RWPE2 (cell line): ENCODE results near the gene CYFIP1.
A peak's percentile ranks its signal among the peaks of the same experiment; 100 is the strongest.

Experiments used
- ATAC-seq: fragments of 200-7000 bp; cut with Tn5 transposase; 3 replicates; pipeline ENCODE4 v1.9.1; 2021; ENCODE audit warnings: low read depth
- DNase-seq: peaks from one replicate; pipeline ENCODE4 v3.0.0-alpha.2; 2020; ENCODE audit warnings: low spot score
- H3K27ac ChIP-seq: fragments of 450-650 bp; 2 replicates; pipeline ENCODE4 v1.5.1; 2017; ENCODE audit warnings: mild to moderate bottlenecking; ENCODE audit not compliant: poor library complexity, severe bottlenecking
- H3K27me3 ChIP-seq: fragments of 250-450 bp; sonication (Bioruptor Pico); 2 replicates; pipeline ENCODE4 v1.5.1; 2021; ENCODE audit warnings: mild to moderate bottlenecking, moderate library complexity; ENCODE audit not compliant: insufficient read depth, poor library complexity, severe bottlenecking
- H3K36me3 ChIP-seq: fragments of 250-450 bp; sonication (Bioruptor Pico); 2 replicates; pipeline ENCODE4 v1.5.1; 2020; ENCODE audit warnings: low read depth, mild to moderate bottlenecking, moderate library complexity
- H3K4me1 ChIP-seq: fragments of 250-450 bp; sonication (Bioruptor Pico); 2 replicates; pipeline ENCODE4 v1.5.1; 2021; ENCODE audit warnings: mild to moderate bottlenecking, moderate library complexity; ENCODE audit not compliant: insufficient read depth, poor library complexity, severe bottlenecking
- H3K4me3 ChIP-seq: fragments of 250-450 bp; sonication (Bioruptor Pico); 2 replicates; pipeline ENCODE4 v1.5.1; 2021; ENCODE audit warnings: mild to moderate bottlenecking, moderate library complexity; ENCODE audit not compliant: severe bottlenecking
- H3K9me3 ChIP-seq: fragments of 250-450 bp; sonication (Bioruptor Pico); 2 replicates; pipeline ENCODE4 v1.5.1; 2021; ENCODE audit warnings: mild to moderate bottlenecking, moderate library complexity; ENCODE audit not compliant: severe bottlenecking
- CTCF ChIP-seq: fragments of 450-650 bp; IDR thresholded peaks from one replicate; pipeline ENCODE4 v1.5.1; 2017; ENCODE audit warnings: mild to moderate bottlenecking, moderate library complexity; ENCODE audit not compliant: poor library complexity, severe bottlenecking

The CYFIP1 gene

GRCh38 chr15:22949074-22949547 is 31.1 kb downstream of the CYFIP1 start:
- Histone ChIP-seq H3K9me3 (no peaks in the 10 kb centered on the region), H3K27me3 (no peaks in the 10 kb centered on the region), H3K4me1 (peaks cover 39% of the 10 kb centered on the region), H3K4me3 (no peak overlapping the region), H3K27ac (no peak overlapping the region), H3K36me3 (peaks cover 5% of the 10 kb centered on the region)
- ATAC-seq (peak; percentile 46), DNase-seq (peak; percentile 73)
- no peak for TF ChIP-seq CTCF

GRCh38 chr15:22948056-22948455 is 32.1 kb downstream of the CYFIP1 start:
- ATAC-seq (no peak), DNase-seq (peak; percentile 52)
- Histone ChIP-seq H3K27ac (no peak overlapping the region), H3K36me3 (peaks cover 16% of the 10 kb centered on the region), H3K4me3 (no peak overlapping the region), H3K9me3 (no peaks in the 10 kb centered on the region), H3K4me1 (peaks cover 39% of the 10 kb centered on the region), H3K27me3 (no peaks in the 10 kb centered on the region)
- TF ChIP-seq CTCF, result no peak

GRCh38 chr15:22947101-22948000 is 32.8 kb downstream of the CYFIP1 start:
- Histone ChIP-seq H3K27me3 (no peaks in the 10 kb centered on the region), H3K36me3 (peaks cover 23% of the 10 kb centered on the region), H3K4me3 (no peak overlapping the region), H3K27ac (no peak overlapping the region), H3K4me1 (peaks cover 34% of the 10 kb centered on the region), H3K9me3 (no peaks in the 10 kb centered on the region)
- no peak for ATAC-seq
- TF ChIP-seq CTCF, result no peak
- peak; percentile 74 for DNase-seq

- no peak overlapping the region for H3K27ac ChIP-seq
- H3K9me3 ChIP-seq, result no peaks in the 10 kb centered on the region
- peaks cover 44% of the 10 kb centered on the region for H3K36me3 ChIP-seq
- H3K4me3 ChIP-seq, result no peak overlapping the region
- ATAC-seq, result no peak
- H3K27me3 ChIP-seq, result no peaks in the 10 kb centered on the region
- no peak for TF ChIP-seq CTCF
- DNase-seq, result no peak
- H3K4me1 ChIP-seq, result peaks cover 14% of the 10 kb centered on the region
Observed at GRCh38 chr15:22945071-22945470, 35.1 kb downstream of the CYFIP1 start.

GRCh38 chr15:22944651-22945050 is 35.5 kb downstream of the CYFIP1 start:
- peak; percentile 81 for DNase-seq
- peaks cover 12% of the 10 kb centered on the region for H3K4me1 ChIP-seq
- no peak for TF ChIP-seq CTCF
- H3K9me3 ChIP-seq, result no peaks in the 10 kb centered on the region
- H3K27ac ChIP-seq, result no peak overlapping the region
- H3K27me3 ChIP-seq, result no peaks in the 10 kb centered on the region
- H3K36me3 ChIP-seq, result peaks cover 45% of the 10 kb centered on the region
- ATAC-seq, result peak; percentile 73
- no peak overlapping the region for H3K4me3 ChIP-seq
